Peyer's patch (tissue), 4 donors: ENCODE results near the gene TFF2.

Source experiments
- POLR2A ChIP-seq, 2 donors: fragments of 450-650 bp; IDR thresholded peaks; one replicate each; pipeline ENCODE4 v1.5.1; 2017; ENCODE audit warnings: antibody characterized with exemption in 2 of 2, mild to moderate bottlenecking in 2 of 2, moderate library complexity in 2 of 2
- TF ChIP-seq, protein P1 (sequence below), 6 experiments: fragments of 450-650 bp in 4 of 6; fragments of 200-600 bp in 2 of 6; sonication (generic) in 1 of 6; IDR thresholded peaks; one replicate each; pipeline ENCODE4 v1.5.1; 2017 to 2019; ENCODE audit warnings: antibody characterized with exemption in 6 of 6, mild to moderate bottlenecking in 3 of 6, moderate library complexity in 1 of 6

DNA sequence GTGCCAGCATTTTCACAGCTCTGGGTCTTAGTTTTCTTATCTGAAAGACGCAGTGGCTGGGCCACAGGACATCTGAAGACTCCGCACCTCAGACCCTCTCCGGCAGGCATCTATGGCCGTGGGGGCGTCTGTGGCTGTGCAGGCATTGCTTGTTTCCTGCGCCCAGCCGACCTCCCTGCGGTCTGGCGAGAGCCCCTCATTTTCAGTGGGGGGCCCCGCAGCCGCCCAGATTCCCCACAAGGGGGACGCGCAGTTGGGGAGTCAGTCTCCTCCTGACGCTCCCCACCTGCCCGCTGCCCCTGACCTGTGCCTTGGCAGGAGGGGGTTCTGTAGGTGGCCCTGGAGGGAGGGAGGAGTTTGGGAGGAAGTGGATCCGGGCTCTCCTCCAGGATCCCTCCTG is 19.0 kb upstream of the TFF2 start:
- no peak for TF ChIP-seq POLR2A (IDR thresholded peaks at IDR 0.05)
- TF ChIP-seq, protein P1, sequence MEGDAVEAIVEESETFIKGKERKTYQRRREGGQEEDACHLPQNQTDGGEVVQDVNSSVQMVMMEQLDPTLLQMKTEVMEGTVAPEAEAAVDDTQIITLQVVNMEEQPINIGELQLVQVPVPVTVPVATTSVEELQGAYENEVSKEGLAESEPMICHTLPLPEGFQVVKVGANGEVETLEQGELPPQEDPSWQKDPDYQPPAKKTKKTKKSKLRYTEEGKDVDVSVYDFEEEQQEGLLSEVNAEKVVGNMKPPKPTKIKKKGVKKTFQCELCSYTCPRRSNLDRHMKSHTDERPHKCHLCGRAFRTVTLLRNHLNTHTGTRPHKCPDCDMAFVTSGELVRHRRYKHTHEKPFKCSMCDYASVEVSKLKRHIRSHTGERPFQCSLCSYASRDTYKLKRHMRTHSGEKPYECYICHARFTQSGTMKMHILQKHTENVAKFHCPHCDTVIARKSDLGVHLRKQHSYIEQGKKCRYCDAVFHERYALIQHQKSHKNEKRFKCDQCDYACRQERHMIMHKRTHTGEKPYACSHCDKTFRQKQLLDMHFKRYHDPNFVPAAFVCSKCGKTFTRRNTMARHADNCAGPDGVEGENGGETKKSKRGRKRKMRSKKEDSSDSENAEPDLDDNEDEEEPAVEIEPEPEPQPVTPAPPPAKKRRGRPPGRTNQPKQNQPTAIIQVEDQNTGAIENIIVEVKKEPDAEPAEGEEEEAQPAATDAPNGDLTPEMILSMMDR (IDR thresholded peaks at IDR 0.05), result no peak
